CD4-positive, CD25-positive, alpha-beta regulatory T cell (primary cell): ENCODE results near the gene RNF182. TPM values are rescaled to one million over a fixed set of nuclear protein-coding genes. Genes with fewer than 3 reads are reported as not detected.

Source experiments
- ATAC-seq, 2 donors: fragments of 150-1000 bp; cut with Tn5 transposase; one replicate each; pipeline ENCODE4 v1.10.0; 2021; ENCODE audit warnings: low read depth in 2 of 2, moderate number of reproducible peaks in 2 of 2, moderate library complexity in 1 of 2
- DNase-seq, 3 donors: peaks; one replicate each; pipeline versions ENCODE4 v3.0.0 to v3.0.0-alpha.2; 2012 to 2022; ENCODE audit warnings: mixed read lengths in 1 of 3
- H3K27ac ChIP-seq: one replicate; pipeline ENCODE4 v1.7.0; 2013; ENCODE audit warnings: mild to moderate bottlenecking, low read length; ENCODE audit not compliant: insufficient read depth, poor library complexity, severe bottlenecking
- H3K27me3 ChIP-seq: one replicate; pipeline ENCODE4 v1.7.0; 2013; ENCODE audit warnings: low read length; ENCODE audit not compliant: control insufficient read depth, insufficient read depth
- H3K36me3 ChIP-seq: one replicate; pipeline ENCODE4 v1.7.0; 2013; ENCODE audit warnings: mild to moderate bottlenecking, low read length, moderate library complexity; ENCODE audit not compliant: control insufficient read depth, insufficient read depth
- H3K4me1 ChIP-seq: 2 replicates; pipeline ENCODE4 v1.7.0; 2013; ENCODE audit warnings: mild to moderate bottlenecking, low read length; ENCODE audit not compliant: insufficient read depth, control insufficient read depth, poor library complexity, severe bottlenecking
- H3K4me3 ChIP-seq: one replicate; pipeline ENCODE4 v1.7.0; 2013; ENCODE audit warnings: low read depth, mild to moderate bottlenecking, low read length, moderate library complexity
- H3K9me3 ChIP-seq, 2 experiments: 1 replicate in 1 of 2; 2 replicates in 1 of 2; pipeline ENCODE4 v1.7.0; 2013; ENCODE audit warnings: low read length in 2 of 2, mild to moderate bottlenecking in 1 of 2, moderate library complexity in 1 of 2; ENCODE audit not compliant: control insufficient read depth in 2 of 2
- H3K27ac Mint-ChIP-seq, 3 donors: one replicate each; pipeline ENCODE4 v1.8.0; 2020 to 2022; ENCODE audit warnings: mild to moderate bottlenecking in 3 of 3, mixed read lengths in 3 of 3, moderate library complexity in 2 of 3
- H3K27me3 Mint-ChIP-seq: one replicate; pipeline ENCODE4 v1.8.0; 2022; ENCODE audit warnings: mild to moderate bottlenecking, mixed read lengths
- H3K36me3 Mint-ChIP-seq: one replicate; pipeline ENCODE4 v1.8.0; 2020; ENCODE audit warnings: mixed read lengths
- H3K4me1 Mint-ChIP-seq, 4 donors: one replicate each; pipeline ENCODE4 v1.8.0; 2020 to 2022; ENCODE audit warnings: mixed read lengths in 4 of 4, mild to moderate bottlenecking in 1 of 4
- H3K4me3 Mint-ChIP-seq, 4 donors: one replicate each; pipeline ENCODE4 v1.8.0; 2020 to 2022; ENCODE audit warnings: mild to moderate bottlenecking in 4 of 4, mixed read lengths in 4 of 4, moderate library complexity in 3 of 4
- H3K9me3 Mint-ChIP-seq, 7 donors: one replicate each; pipeline ENCODE4 v1.8.0; 2020 to 2022; ENCODE audit warnings: mixed read lengths in 7 of 7, mild to moderate bottlenecking in 3 of 7, moderate library complexity in 2 of 7
- polyA plus RNA-seq, 4 donors: library from polyadenylated mRNA; unstranded; fragments of 300-500 nt; fragmentation: Illumina TruSeq; gene quantifications; one replicate each; pipeline ENCODE4 v1.2.3, GENCODE V29; 2021
- total RNA-seq: library from RNA; stranded (reverse); gene quantifications from one replicate; pipeline ENCODE4 v1.2.3, GENCODE V29; 2022

The RNF182 gene
- total and polyA plus RNA-seq, 5 donors from 2014 or later = not detected

GRCh38 chr6:13919861-13920260, 4.9 kb upstream of the RNF182 start:
- no peak for ATAC-seq
- no peak overlapping the region for H3K4me3 Mint-ChIP-seq
- Histone ChIP-seq H3K4me1 (peaks cover 9% of the 10 kb centered on the region), H3K36me3 (no peaks in the 10 kb centered on the region), H3K9me3 (no peaks in the 10 kb centered on the region), H3K4me3 (no peak overlapping the region), H3K27me3 (peaks cover 23% of the 10 kb centered on the region), H3K27ac (no peak overlapping the region)
- DNase-seq = no peak
- peaks cover 0 to 2% (median 0%) of the 10 kb centered on the region in 7 donors for H3K9me3 Mint-ChIP-seq
- peaks cover 48% of the 10 kb centered on the region for H3K27me3 Mint-ChIP-seq
- peaks cover 5 to 8% (median 7%) of the 10 kb centered on the region in 4 donors for H3K4me1 Mint-ChIP-seq
- H3K27ac Mint-ChIP-seq = no peak overlapping the region
- no peaks in the 10 kb centered on the region for H3K36me3 Mint-ChIP-seq

- no peak overlapping the region for H3K4me3 Mint-ChIP-seq
- no peaks in the 10 kb centered on the region for H3K36me3 Mint-ChIP-seq
- Histone ChIP-seq H3K36me3 (no peaks in the 10 kb centered on the region), H3K27ac (no peak overlapping the region), H3K27me3 (peaks cover 26% of the 10 kb centered on the region), H3K4me3 (no peak overlapping the region), H3K9me3 (no peaks in the 10 kb centered on the region), H3K4me1 (peaks cover 15% of the 10 kb centered on the region)
- ATAC-seq (no peak), DNase-seq (no peak)
- peaks cover 48% of the 10 kb centered on the region for H3K27me3 Mint-ChIP-seq
- peaks cover 0 to 2% (median 0%) of the 10 kb centered on the region in 7 donors for H3K9me3 Mint-ChIP-seq
- peaks cover 9 to 12% (median 11%) of the 10 kb centered on the region in 4 donors for H3K4me1 Mint-ChIP-seq
- peak overlapping the region in 1 of 3 donors; percentile 11 for H3K27ac Mint-ChIP-seq
Measured at GRCh38 chr6:13920552-13920951, 4.2 kb upstream of the RNF182 start.

GRCh38 chr6:13922750-13923149, 2.0 kb upstream of the RNF182 start:
- no peak overlapping the region for H3K27ac Mint-ChIP-seq
- no peak for ATAC-seq
- no peaks in the 10 kb centered on the region for H3K36me3 Mint-ChIP-seq
- no peak overlapping the region for H3K4me3 ChIP-seq
- peaks cover 0 to 6% of the 10 kb centered on the region in 2 experiments for H3K9me3 ChIP-seq
- H3K4me3 Mint-ChIP-seq = no peak overlapping the region
- peaks cover 12 to 15% (median 13%) of the 10 kb centered on the region in 4 donors for H3K4me1 Mint-ChIP-seq
- H3K4me1 ChIP-seq = peaks cover 16% of the 10 kb centered on the region
- peaks cover 67% of the 10 kb centered on the region for H3K27me3 Mint-ChIP-seq
- no peak overlapping the region for H3K27ac ChIP-seq
- H3K36me3 ChIP-seq = no peaks in the 10 kb centered on the region
- H3K9me3 Mint-ChIP-seq = peaks cover 0 to 6% (median 0%) of the 10 kb centered on the region in 7 donors
- H3K27me3 ChIP-seq = peaks cover 48% of the 10 kb centered on the region
- no peak for DNase-seq

GRCh38 chr6:13923527-13924145, 1.1 kb upstream of the RNF182 start:
- peaks cover 16% of the 10 kb centered on the region for H3K4me1 ChIP-seq
- DNase-seq (no peak), ATAC-seq (no peak)
- Mint-ChIP-seq H3K36me3 (no peaks in the 10 kb centered on the region), H3K9me3 (peaks cover 0 to 9% (median 0%) of the 10 kb centered on the region in 7 donors), H3K4me1 (peaks cover 12 to 15% (median 13%) of the 10 kb centered on the region in 4 donors), H3K27ac (no peak overlapping the region), H3K4me3 (peak overlapping the region in 3 of 4 donors; percentile 62 to 89 (median 68)), H3K27me3 (peaks cover 72% of the 10 kb centered on the region)
- H3K36me3 ChIP-seq = no peaks in the 10 kb centered on the region
- peaks cover 49% of the 10 kb centered on the region for H3K27me3 ChIP-seq
- no peak overlapping the region for H3K4me3 ChIP-seq
- peaks cover 0 to 6% of the 10 kb centered on the region in 2 experiments for H3K9me3 ChIP-seq
- no peak overlapping the region for H3K27ac ChIP-seq

GRCh38 chr6:13924146-13924948, 405 bp upstream of the RNF182 start:
- H3K36me3 ChIP-seq = no peaks in the 10 kb centered on the region
- H3K4me3 Mint-ChIP-seq = peak overlapping the region; percentile 62 to 89 (median 77)
- peak overlapping the region; percentile 42 for H3K4me3 ChIP-seq
- peaks cover 73% of the 10 kb centered on the region for H3K27me3 Mint-ChIP-seq
- H3K4me1 ChIP-seq = peaks cover 16% of the 10 kb centered on the region
- H3K9me3 ChIP-seq = peaks cover 0 to 6% of the 10 kb centered on the region in 2 experiments
- no peaks in the 10 kb centered on the region for H3K36me3 Mint-ChIP-seq
- H3K27ac ChIP-seq = no peak overlapping the region
- peaks cover 12 to 15% (median 13%) of the 10 kb centered on the region in 4 donors for H3K4me1 Mint-ChIP-seq
- DNase-seq (peak in 1 of 3 donors; percentile 18), ATAC-seq (peak in 1 of 2 donors; percentile 34)
- H3K27me3 ChIP-seq = peaks cover 55% of the 10 kb centered on the region
- H3K27ac Mint-ChIP-seq = peak overlapping the region in 1 of 3 donors; percentile 65
- H3K9me3 Mint-ChIP-seq = peaks cover 0 to 9% (median 0%) of the 10 kb centered on the region in 7 donors

- Mint-ChIP-seq H3K36me3 (no peaks in the 10 kb centered on the region), H3K9me3 (peaks cover 0 to 9% (median 0%) of the 10 kb centered on the region in 7 donors), H3K4me1 (peaks cover 12 to 15% (median 13%) of the 10 kb centered on the region in 4 donors), H3K27me3 (peaks cover 79% of the 10 kb centered on the region), H3K4me3 (no peak overlapping the region), H3K27ac (no peak overlapping the region)
- peaks cover 16% of the 10 kb centered on the region for H3K4me1 ChIP-seq
- ATAC-seq = no peak
- DNase-seq = no peak
- no peaks in the 10 kb centered on the region for H3K36me3 ChIP-seq
- no peak overlapping the region for H3K27ac ChIP-seq
- peaks cover 63% of the 10 kb centered on the region for H3K27me3 ChIP-seq
- H3K9me3 ChIP-seq = peaks cover 0 to 6% of the 10 kb centered on the region in 2 experiments
- H3K4me3 ChIP-seq = no peak overlapping the region
Measured at GRCh38 chr6:13926378-13926777, 1.6 kb downstream of the RNF182 start.

- H3K27me3 Mint-ChIP-seq = peaks cover 83% of the 10 kb centered on the region
- H3K27ac Mint-ChIP-seq = no peak overlapping the region
- H3K36me3 Mint-ChIP-seq = no peaks in the 10 kb centered on the region
- Histone ChIP-seq H3K4me1 (peaks cover 16% of the 10 kb centered on the region), H3K36me3 (no peaks in the 10 kb centered on the region), H3K4me3 (no peak overlapping the region), H3K27me3 (peaks cover 68% of the 10 kb centered on the region), H3K27ac (no peak overlapping the region), H3K9me3 (peaks cover 0 to 11% of the 10 kb centered on the region in 2 experiments)
- peaks cover 0 to 9% (median 0%) of the 10 kb centered on the region in 7 donors for H3K9me3 Mint-ChIP-seq
- H3K4me3 Mint-ChIP-seq = no peak overlapping the region
- H3K4me1 Mint-ChIP-seq = peaks cover 12 to 15% (median 13%) of the 10 kb centered on the region in 4 donors
- no peak for ATAC-seq
- no peak for DNase-seq
Measured at GRCh38 chr6:13927203-13927602, 2.5 kb downstream of the RNF182 start.
